Dermis microvascular lymphatic vessel endothelial cell (primary cell): ENCODE data around the gene PSKH1. TPM values are rescaled to one million over a fixed set of nuclear protein-coding genes. Genes with fewer than 3 reads are reported as not detected.

Source experiments
- DNase-seq, 2 donors: peaks; one replicate each; pipeline versions ENCODE4 v3.0.0 to v3.0.0-alpha.2; 2010; ENCODE audit warnings: low read depth in 2 of 2
- total RNA-seq: library from RNA; depleted of rRNA; stranded (reverse); fragments of >200 nt; gene quantifications from 2 replicates; pipeline ENCODE4 v1.2.1, GENCODE V29; 2014

Gene PSKH1
- total RNA-seq, 1 donor from 2014 or later = 8.7 TPM

DNA sequence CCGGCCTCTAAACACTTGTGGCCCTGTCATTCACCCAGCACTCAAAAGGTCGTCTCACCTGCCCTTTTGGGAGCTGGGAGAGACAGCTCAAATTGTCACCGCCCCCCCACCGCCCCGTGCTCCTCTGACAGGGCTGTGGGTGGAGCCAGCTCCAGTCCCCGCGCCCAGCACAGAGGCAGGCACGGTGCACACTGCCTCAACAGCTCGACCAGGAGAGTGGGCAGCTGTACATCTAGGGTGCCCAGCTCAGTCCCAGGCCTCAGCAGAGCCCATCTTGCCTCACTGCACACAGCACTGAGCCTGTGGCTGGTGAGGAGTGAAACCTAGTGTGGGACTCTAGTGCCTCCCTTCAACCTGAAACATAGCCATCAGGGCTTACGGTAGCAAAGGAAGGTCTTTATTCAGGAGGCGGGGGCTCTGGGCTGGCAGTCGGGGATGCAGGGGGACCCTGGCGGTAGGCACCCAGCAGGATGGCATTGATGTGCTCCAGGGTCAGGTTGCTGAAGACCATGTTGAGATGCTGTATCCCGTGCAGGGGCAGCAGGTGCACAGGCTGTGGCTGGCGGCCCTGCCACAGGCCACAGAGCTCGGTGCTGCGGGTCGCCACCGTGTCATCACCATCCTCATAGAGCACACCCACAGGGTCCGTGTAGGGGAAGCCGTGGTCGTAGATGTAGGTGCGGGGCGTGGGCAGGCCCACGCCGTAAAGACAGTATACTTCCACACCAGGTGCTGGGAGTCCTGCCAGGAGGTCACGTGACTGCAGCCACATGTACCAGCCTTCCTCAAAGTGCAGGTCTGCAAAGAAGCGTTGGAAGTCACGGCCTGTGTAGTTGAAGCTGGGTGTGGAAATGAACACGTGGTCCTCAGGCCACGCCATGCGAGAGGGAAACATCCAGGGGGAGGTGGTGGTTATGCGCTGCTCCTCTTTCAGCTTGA, 46.7 kb downstream of the PSKH1 start:
- DNase-seq = no peak

DNA sequence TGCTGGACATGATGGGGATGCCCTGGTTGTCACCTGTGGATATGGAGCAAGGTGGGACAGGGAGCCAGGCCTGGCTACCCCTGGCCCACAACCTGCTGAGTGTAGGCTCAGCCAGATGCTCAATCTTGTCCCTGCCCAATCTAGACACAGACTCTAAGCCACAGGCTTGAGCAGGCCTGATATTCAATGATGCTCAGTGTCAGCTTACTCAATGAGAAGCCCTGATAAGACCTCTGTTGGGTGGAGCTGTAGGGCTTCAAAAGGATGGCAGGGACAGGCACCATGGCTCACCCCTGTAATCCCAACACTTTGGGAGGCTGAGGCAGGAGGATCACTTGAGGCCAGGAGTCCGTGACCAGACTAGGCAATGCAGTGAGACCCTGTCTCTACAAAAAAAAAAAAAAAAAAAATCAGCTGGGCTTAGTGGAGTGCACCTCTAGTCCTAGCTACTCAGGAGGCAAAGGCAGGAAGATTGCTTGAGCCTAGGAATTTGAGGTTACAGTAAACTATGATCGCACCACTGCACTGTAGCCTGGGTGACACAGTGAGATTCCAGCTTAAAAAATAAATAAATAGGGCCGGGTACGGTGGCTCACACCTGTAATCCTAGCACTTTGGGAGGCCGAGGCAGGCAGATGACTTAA, 47.5 kb downstream of the PSKH1 start:
- DNase-seq = no peak

DNA sequence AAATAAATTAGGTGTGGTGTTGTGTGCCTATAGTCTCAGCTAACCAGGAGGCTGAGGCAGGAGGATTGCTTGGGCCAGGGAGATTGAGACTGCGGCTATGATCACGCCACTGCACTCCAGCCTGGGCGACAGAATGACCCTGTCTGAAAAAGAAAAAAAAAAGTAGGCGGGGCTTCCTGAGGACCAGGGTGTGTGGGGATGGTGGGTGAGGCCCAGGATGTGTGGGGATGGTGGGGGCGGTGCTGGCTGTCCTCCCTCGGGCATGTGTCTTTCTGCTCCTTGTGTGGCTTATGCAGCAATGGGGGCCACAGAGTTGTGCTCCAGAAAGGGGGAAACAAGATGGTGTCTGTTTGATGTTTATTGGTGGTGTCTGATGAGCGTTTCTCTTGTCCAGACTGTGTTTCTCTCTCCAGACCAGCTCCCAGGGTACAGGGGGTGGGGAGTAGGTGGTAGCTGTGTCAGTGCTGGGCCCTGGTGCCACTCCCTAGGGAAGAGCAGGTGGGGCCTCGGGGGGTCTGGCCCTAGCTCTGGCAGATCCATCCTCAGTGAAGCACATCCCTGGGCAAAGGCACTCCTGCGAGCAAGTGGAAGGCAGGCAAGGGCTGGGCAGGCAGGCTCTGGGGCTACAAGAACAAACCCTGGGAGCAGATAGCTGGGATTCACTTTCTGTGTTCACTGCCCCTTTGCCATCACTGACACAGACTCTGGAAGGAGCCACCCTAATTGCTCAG, 48.6 kb downstream of the PSKH1 start:
- no peak for DNase-seq

- DNase-seq = peak in 1 of 2 donors; percentile 39
These were observed 49.1 kb downstream of the PSKH1 start for GRCh38 chr16:67942200-67942509.

- DNase-seq = no peak
These were observed 49.6 kb downstream of the PSKH1 start for GRCh38 chr16:67942510-67943255.

- DNase-seq = no peak
These were observed 50.2 kb downstream of the PSKH1 start for GRCh38 chr16:67943256-67943618.

DNA sequence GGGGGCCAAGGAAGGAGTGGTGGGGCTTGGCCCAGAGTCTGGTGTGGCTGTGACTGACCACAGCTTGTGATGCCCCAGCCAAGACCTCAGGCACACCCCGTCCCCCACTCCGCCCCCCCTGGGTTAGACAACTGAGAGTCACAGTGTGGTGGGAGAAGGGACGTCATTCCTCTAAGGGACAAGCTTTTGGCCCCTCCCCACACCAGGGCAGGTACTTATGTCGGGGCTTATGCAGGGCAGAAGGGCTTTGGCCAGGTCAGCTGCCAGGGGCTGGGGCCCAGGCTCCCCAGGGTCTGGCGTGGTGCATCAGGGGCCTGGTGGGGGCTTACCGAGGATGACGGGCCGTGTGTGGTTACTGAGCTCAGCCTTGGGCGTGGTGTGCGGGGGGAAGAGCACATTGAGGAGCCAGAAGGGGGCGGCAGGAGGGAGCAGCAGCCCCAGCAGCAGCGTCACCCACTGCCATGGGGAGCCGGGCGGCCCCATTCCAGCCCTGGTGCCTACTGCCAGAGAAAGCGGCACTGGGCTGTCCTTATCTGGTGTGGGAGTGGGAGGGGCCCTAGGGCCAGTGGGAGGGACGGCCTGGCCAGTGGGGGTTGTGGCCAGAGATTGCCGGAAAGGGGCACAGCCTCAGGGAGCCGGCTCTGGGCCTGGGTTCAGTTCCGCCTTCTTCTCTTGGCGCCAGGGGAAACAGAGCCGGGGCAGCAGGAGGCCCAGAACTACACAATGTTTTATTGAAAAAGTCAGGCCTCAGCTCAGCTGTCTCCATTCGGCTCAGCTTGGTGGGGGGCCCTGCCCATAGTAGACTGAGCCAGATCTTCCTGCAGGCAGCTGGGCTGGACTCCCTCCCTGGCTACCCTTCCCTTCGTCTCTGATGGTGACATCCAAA, 50.8 kb downstream of the PSKH1 start, which contains the start of gene LCAT:
Gene LCAT (minus strand): TSS at position 502 of the 886 bp plus-strand sequence. CDS start 19 bp downstream, at position 483.
- DNase-seq = no peak

DNA sequence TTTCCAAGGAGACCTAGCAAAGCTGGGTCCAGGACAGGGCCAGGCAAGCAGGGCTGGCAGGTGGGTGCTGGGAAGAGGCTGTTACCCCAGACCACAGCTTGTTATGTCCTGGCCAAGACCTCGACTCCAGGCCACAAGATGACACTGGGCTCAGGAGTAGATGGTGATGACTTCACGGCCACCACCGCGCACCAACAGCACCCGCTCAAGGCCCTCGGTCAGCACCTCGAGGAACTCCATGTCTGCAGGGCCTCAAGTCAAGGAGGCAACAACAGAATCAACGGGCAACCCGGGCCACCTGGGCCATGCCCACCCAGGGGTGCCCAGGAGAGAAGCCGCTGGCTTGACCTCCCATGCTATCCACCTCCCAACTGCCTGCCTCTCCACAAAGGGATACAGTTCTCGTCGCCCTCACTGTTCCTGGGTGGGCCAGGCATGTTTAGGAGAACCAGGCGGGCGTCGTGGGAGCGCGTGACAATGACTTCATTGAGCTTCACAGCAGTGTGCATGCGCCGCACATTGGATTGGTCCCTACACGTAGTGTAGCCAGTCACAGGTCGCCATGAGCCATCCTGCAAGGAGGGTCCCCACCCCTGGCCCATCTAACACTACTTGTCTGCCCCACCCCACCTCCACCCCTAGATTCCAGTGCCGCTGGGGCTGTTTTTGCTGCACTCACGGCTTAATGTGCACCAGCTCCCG, 51.8 kb downstream of the PSKH1 start:
- no peak for DNase-seq

DNA sequence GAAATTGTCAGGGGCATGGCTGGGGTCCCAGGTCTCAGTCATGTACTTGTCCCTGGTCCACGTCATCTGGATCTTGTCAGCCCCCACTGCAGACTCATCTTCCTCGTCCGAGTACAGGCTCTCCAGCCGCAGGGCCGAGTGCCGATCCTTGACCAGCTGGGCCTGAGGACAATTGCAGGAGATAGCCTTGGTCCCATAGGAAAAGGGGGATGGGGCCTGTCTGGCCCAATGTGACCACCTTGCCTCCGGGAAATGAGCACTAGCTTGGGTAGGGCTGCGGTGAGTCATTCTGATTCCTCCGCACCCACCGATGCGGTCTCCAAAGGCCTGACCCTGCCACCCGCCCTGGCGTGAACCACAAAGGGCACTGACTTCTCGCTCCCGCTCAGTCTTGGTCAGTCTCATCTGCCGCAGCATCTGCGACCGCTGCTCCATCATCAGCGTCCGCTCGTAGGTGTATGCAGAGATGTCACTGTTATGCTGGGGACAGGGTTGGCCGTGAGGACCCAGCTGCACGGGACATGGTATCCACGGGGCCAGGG, 52.4 kb downstream of the PSKH1 start:
- DNase-seq = no peak

DNA sequence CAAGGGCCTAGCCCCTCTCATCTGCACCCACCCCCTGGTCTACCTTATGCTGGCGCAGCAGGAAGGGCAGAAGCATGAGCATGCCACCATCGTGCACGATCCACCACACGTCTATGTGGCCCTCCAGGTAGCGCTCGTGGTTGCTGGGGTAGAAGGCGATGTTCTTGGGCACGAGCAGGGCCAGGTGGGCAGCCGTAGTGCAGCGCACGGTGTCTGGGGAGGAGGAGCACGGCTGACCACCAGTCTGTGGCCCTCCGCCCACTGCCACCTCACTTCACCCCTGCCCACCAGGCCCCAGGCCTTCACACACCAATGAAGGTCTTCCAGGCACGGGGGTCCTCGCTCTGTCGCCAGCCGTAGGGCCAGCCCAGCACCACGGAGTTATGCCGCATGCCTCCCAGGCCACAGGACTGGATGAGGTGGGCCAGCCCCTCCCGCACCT, 53.1 kb downstream of the PSKH1 start:
- DNase-seq = no peak

GRCh38 chr16:67946966-67947558, 54.0 kb downstream of the PSKH1 start:
- DNase-seq = no peak

DNA sequence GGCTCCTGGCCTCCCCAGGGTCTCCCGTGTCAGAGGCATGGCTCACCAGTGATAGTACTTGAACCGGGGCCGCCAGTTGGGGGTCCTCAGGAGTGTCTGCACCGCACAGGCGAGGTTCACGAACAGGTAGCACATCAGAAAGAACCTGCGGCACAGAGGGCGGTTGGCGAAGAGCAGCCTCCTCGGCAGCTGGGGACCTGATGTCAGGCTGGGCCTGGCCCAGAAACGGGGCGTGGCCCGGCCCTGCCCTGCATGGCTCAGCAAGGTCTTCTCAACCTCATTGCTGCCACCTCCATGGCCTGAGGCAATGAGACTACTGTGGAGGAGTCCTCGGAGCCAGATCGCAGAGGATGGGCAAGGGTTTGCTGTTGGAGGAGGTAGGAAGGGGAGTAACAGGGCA, 55.0 kb downstream of the PSKH1 start:
- no peak for DNase-seq

- no peak for DNase-seq
These were observed 56.6 kb downstream of the PSKH1 start for GRCh38 chr16:67949645-67950044.

DNA sequence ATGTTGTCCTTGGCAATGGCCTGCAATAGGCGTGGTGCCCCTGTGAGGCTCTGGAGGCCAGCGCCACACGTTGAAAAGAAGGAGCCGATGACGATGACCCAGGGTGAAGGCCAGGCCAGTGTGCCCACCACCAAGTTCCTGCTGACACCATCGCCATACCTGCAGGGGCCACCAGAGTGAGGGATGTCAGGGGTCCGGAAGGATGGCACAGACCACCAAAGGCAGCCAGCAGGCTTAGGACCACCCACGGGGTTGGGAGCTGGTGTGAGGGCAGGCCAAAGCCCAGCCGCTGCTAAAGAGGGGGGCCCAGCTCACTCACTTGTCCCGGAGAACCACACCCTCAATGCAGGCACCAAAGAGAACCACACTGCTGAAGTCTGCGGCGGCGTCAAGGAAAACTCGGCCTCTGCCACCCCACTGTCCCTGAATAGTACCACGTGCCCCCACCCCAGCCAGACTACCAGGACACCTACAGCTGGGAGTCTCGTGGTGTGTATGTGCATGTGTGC, 57.3 kb downstream of the PSKH1 start:
- DNase-seq = no peak

DNA sequence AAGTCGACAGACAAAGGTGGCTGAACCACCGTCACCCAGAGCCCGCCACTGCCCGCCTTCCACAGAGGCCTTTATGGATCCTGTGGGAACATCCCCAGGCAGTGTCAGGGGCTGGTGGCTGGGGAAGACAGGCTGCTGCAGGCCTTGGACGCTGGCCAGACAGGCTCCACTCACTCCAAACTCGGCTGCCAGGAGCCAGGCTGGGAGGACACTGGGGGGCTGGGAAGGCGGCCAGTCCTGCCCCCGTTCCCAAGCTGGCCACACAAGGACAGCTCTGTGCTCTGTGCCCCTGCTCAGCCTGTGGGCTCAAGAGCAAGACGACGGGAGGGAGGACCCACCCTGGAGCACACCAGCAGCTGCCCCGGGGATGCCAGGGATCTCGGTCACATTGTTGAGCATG, 58.4 kb downstream of the PSKH1 start:
- DNase-seq = no peak

GRCh38 chr16:67953641-67954375, 60.8 kb downstream of the PSKH1 start:
- no peak for DNase-seq

DNA sequence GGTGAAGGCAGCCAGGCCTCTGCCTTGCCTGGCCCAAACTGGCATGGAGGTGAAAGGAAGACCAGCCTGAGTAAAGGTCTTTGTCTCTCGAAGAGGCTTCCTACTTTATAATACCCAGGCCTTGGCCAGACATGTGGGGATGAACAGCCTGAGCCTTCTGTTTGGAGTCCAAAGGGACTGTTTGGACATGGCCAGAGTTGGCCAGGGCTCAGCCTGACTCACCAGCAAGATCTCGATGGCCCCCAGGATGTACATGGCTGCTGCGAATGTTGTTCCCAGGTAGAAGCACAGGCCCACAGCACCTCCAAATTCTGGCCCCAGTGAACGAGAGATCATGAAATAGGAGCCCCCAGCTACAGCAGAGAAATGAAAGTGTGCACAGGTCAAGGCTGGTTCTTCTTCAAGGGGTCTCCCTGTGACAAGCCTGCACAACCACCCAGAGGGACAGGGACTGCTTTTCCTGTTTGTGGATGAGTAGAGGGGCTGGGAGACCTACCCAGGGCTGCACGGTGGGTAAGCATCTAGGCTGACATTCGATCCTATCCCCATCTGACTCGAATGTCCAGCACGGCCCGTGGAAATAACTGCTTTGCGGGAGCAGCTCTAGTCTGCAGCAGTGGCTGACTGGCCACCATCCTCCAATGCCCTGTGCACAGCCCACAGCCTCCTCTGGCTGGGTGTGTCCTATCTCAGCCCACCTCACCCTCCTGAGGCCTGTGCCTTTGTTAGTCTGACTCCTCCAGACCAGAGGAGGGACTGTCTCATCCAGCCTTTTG, 61.6 kb downstream of the PSKH1 start:
- no peak for DNase-seq
